ENCODE measurements around the gene COA6. TPM values are rescaled to one million over a fixed set of nuclear protein-coding genes. Genes with fewer than 3 reads are reported as not detected.

Gene COA6
- total RNA-seq, 1 donor from 2014 or later, result 28.7 TPM

DNA sequence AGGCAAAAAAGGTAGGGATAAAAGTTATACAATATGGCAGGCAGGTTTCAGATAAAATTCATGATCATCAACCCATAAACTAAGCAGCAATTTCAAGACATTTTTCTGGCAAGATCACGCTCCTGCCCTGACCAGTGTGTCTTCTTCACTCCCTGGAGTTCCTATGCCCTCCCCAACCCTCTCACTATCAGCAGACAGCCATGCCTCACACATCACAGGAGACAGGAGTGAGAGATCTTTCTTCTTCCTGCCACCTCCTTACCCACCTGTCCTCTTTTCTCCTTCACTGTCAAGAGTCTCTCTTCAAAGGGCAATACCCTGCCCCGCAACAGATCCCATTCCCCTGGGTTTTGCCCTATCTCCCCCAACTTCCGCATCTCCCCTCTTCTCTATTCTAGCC, 28.4 kb downstream of the COA6 start:
- Mint-ChIP-seq H3K4me3 (ENCODE audit: unreplicated experiment) (no peak overlapping the region), H3K9me3 (ENCODE audit: unreplicated experiment) (no peaks in the 10 kb centered on the region), H3K27ac (ENCODE audit: unreplicated experiment) (peak overlapping the region; percentile 24), H3K27me3 (ENCODE audit: unreplicated experiment) (no peaks in the 10 kb centered on the region), H3K4me1 (ENCODE audit: unreplicated experiment) (peaks cover 7% of the 10 kb centered on the region), H3K36me3 (ENCODE audit: unreplicated experiment) (peaks cover 11% of the 10 kb centered on the region)
- DNase-seq (ENCODE audit: extremely low spot score, unreplicated experiment), result no peak
- TF ChIP-seq, protein P1, sequence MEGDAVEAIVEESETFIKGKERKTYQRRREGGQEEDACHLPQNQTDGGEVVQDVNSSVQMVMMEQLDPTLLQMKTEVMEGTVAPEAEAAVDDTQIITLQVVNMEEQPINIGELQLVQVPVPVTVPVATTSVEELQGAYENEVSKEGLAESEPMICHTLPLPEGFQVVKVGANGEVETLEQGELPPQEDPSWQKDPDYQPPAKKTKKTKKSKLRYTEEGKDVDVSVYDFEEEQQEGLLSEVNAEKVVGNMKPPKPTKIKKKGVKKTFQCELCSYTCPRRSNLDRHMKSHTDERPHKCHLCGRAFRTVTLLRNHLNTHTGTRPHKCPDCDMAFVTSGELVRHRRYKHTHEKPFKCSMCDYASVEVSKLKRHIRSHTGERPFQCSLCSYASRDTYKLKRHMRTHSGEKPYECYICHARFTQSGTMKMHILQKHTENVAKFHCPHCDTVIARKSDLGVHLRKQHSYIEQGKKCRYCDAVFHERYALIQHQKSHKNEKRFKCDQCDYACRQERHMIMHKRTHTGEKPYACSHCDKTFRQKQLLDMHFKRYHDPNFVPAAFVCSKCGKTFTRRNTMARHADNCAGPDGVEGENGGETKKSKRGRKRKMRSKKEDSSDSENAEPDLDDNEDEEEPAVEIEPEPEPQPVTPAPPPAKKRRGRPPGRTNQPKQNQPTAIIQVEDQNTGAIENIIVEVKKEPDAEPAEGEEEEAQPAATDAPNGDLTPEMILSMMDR (IDR thresholded peaks at IDR 0.05), result no peak

DNA sequence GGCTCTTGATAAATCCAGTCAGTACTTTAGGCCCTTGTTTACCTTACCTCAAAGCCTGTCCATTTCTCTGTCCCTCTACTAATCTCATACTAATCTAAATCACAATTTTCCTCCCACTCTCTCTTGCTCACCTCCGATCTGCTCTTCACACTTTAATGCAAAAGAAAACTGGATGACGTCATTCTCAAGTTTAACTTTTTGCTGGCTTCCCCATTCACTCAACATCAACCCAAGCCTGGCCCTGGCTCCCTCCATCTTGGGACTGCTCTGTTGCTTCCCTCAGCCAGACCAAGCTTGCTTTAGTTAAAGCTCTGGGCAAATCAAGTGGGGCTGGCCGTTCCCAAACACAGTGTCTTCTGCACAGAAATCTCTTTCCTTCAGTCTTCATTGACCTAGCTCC, 29.7 kb downstream of the COA6 start:
- peaks cover 11% of the 10 kb centered on the region for H3K36me3 Mint-ChIP-seq (ENCODE audit: unreplicated experiment)
- H3K4me3 Mint-ChIP-seq (ENCODE audit: unreplicated experiment), result no peak overlapping the region
- no peak for DNase-seq (ENCODE audit: extremely low spot score, unreplicated experiment)
- H3K4me1 Mint-ChIP-seq (ENCODE audit: unreplicated experiment), result peaks cover 7% of the 10 kb centered on the region
- H3K27me3 Mint-ChIP-seq (ENCODE audit: unreplicated experiment), result no peaks in the 10 kb centered on the region
- TF ChIP-seq, protein P1 (IDR thresholded peaks at IDR 0.05), result no peak
- H3K27ac Mint-ChIP-seq (ENCODE audit: unreplicated experiment), result no peak overlapping the region
- no peaks in the 10 kb centered on the region for H3K9me3 Mint-ChIP-seq (ENCODE audit: unreplicated experiment)

DNA sequence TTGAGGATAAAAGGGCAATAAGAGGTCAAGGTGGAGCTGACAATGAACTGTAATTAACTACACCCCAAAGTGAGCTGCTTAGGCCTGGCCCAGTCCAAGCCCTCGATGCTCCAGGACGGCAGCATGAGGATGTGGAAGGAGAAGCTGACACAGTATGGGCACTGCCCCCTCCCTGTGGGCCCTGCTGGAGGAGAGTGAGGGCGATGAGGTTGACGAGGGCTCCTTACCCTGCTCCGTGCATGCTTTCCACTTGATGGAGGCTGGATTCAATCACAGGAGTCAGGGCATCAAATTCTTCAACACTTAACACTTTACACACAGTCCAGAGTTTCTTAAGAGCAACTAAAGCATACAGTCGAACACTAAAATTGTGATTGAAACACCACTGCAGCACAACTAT, 32.4 kb downstream of the COA6 start:
- H3K36me3 Mint-ChIP-seq (ENCODE audit: unreplicated experiment), result peaks cover 15% of the 10 kb centered on the region
- H3K4me3 Mint-ChIP-seq (ENCODE audit: unreplicated experiment), result no peak overlapping the region
- no peaks in the 10 kb centered on the region for H3K27me3 Mint-ChIP-seq (ENCODE audit: unreplicated experiment)
- no peak for DNase-seq (ENCODE audit: extremely low spot score, unreplicated experiment)
- no peak overlapping the region for H3K27ac Mint-ChIP-seq (ENCODE audit: unreplicated experiment)
- TF ChIP-seq, protein P1 (IDR thresholded peaks at IDR 0.05), result no peak
- peaks cover 7% of the 10 kb centered on the region for H3K4me1 Mint-ChIP-seq (ENCODE audit: unreplicated experiment)
- no peaks in the 10 kb centered on the region for H3K9me3 Mint-ChIP-seq (ENCODE audit: unreplicated experiment)

DNA sequence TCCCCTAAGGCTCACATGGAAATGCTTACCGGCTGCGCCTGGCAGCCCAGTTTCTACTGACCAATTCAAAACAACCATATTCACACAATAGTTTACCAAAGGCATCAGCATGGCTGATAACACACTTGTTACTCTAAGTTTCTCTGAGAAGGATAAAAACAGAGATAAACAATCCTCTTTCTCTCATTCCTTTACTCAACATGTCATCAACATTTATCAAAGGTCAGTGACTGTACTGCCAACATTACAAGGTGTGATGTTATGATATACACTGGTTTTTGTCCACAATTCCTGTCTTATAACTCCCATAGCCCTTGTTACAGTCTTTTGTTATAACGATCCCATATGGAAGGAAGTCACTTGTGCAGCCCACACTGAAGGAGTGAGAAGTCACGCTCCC, 33.6 kb downstream of the COA6 start:
- Mint-ChIP-seq H3K4me1 (ENCODE audit: unreplicated experiment) (no peaks in the 10 kb centered on the region), H3K4me3 (ENCODE audit: unreplicated experiment) (no peak overlapping the region), H3K36me3 (ENCODE audit: unreplicated experiment) (peaks cover 15% of the 10 kb centered on the region), H3K27me3 (ENCODE audit: unreplicated experiment) (no peaks in the 10 kb centered on the region), H3K9me3 (ENCODE audit: unreplicated experiment) (no peaks in the 10 kb centered on the region), H3K27ac (ENCODE audit: unreplicated experiment) (no peak overlapping the region)
- DNase-seq (ENCODE audit: extremely low spot score, unreplicated experiment), result no peak
- TF ChIP-seq, protein P1 (IDR thresholded peaks at IDR 0.05), result no peak

DNA sequence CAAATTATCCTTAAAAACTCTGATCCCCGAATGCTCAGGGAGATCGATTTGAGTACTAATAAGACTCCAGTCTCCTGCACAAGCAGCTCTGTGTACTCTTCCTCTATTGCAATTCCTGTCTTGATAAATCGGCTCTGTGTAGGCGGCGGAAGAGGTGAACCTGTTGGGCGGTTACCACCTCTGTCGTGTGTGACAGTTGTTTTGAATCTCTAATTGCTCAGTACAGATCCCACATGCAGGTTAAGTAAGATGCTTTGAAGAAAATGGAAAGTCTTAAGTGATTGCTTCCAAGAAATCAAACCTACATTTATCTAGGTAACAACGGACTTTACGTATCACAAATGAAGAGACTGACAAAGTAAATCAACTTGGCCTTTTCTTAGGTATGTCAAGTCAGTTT, 35.5 kb downstream of the COA6 start:
- TF ChIP-seq, protein P1 (IDR thresholded peaks at IDR 0.05), result no peak
- Mint-ChIP-seq H3K27me3 (ENCODE audit: unreplicated experiment) (no peaks in the 10 kb centered on the region), H3K4me3 (ENCODE audit: unreplicated experiment) (no peak overlapping the region), H3K36me3 (ENCODE audit: unreplicated experiment) (peaks cover 8% of the 10 kb centered on the region), H3K4me1 (ENCODE audit: unreplicated experiment) (no peaks in the 10 kb centered on the region), H3K27ac (ENCODE audit: unreplicated experiment) (no peak overlapping the region), H3K9me3 (ENCODE audit: unreplicated experiment) (no peaks in the 10 kb centered on the region)
- DNase-seq (ENCODE audit: extremely low spot score, unreplicated experiment), result no peak

Data from osteocyte (in vitro differentiated cells).